ENCODE data around the gene GSTT4.

GSTT4 gene

GRCh38 chr22:24025475-24025874 lies 20.2 kb upstream of the GSTT4 start:
- no peak for TF ChIP-seq CTCF (IDR thresholded peaks at IDR 0.05; ENCODE audit: low read depth, low read length)
- no peak for DNase-seq (ENCODE audit: extremely low read depth, low read depth)

- DNase-seq (ENCODE audit: extremely low read depth, low read depth): no peak
- no peak for TF ChIP-seq CTCF (IDR thresholded peaks at IDR 0.05; ENCODE audit: low read depth, low read length)
These were observed 19.1 kb upstream of the GSTT4 start for GRCh38 chr22:24024354-24024753.

DNA sequence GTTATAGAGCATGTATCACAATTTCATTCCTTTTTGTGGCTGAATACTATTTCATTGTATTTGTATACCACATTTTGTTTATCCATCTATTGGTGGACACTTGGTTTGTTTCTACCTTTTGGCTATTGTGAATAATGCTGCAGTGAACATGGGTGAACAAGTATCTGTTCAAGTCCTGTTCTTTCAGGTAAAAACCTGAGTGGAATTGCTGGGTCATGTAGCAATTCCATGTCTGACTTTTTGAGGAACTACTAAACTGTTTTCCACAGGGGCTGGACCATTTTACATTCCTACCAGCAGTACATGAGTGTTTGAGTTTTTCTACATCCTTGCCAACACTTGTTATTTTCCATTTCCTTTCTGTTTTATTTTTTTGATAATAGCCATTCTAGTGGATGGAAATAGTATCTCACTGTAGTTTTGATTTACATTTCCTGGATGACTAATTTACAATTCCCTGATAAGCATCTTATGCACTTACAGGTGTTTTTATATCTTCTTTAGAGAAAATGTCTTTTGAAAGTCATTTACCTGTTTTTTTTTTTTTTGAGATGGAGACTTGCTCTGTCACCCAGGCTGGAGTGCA lies 18.0 kb upstream of the GSTT4 start:
- DNase-seq (ENCODE audit: extremely low read depth, low read depth): no peak
- TF ChIP-seq CTCF (IDR thresholded peaks at IDR 0.05; ENCODE audit: low read depth, low read length): no peak

GRCh38 chr22:24021304-24021703 lies 16.1 kb upstream of the GSTT4 start:
- no peak for DNase-seq (ENCODE audit: extremely low read depth, low read depth)
- no peak for TF ChIP-seq CTCF (IDR thresholded peaks at IDR 0.05; ENCODE audit: low read depth, low read length)

DNA sequence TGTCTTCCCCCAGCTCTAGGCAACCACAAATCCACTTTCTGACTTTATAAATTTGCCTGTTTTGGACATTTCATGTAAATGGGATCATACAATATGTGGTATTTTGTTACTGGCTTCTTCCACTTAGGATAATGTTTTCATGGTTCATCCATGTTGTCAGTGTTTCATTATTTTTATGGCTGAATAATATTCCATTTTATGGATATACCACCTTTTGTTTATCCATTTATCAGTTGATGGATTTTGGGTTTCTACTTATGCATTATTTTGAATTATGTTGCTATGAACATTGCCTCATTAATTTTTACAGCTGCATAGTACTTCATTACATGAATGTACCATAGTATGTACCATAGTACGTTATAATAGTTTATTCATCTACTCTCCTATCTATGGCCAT lies 10.9 kb upstream of the GSTT4 start:
- TF ChIP-seq CTCF (IDR thresholded peaks at IDR 0.05; ENCODE audit: low read depth, low read length): no peak
- no peak for DNase-seq (ENCODE audit: extremely low read depth, low read depth)

DNA sequence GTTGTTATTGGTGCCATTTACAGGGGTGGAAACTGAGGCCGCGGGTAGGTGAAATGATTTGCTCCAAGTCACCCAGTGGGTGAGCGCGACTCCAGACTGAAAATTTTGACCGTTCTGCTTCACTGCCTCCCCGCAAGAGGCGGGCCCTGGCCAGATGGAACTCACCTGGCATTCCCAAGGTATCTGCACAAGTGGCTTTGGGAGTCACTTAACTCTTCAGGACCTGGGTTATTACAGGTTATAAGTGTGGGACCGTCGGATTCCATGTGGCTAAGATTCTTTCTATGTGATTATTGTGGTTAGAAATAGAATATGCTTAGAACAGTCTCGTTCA lies 6.4 kb upstream of the GSTT4 start:
- TF ChIP-seq CTCF (IDR thresholded peaks at IDR 0.05; ENCODE audit: low read depth, low read length): no peak
- no peak for DNase-seq (ENCODE audit: extremely low read depth, low read depth)

DNA sequence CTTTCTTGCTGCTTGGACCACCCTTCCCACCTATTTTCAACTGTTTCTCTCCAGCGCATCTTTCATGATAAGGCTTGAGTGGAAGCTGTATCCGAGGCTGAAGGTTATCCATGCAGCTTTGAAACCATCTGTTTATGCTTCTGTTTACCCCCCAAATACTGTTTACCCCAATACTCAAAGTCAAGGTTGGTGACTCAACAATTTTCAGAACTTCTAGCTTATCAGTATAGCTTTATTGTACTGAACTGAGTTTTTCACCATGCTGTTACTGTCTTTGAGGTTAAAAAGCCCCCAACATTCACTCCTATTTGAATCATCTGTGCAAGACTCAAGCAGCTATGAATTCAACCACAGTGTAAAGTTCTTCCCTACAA lies 4.8 kb upstream of the GSTT4 start:
- TF ChIP-seq CTCF (IDR thresholded peaks at IDR 0.05; ENCODE audit: low read depth, low read length): no peak
- no peak for DNase-seq (ENCODE audit: extremely low read depth, low read depth)

Data from AG09319 (cell line).